Mucosa of descending colon (tissue), 3 donors: ENCODE data around the gene CHST8. TPM values are rescaled to one million over a fixed set of nuclear protein-coding genes. Genes with fewer than 3 reads are reported as not detected.
A peak's percentile ranks its signal among the peaks of the same experiment; 100 is the strongest.

Source experiments
- ATAC-seq: fragments of 200-7000 bp; cut with Tn5 transposase; one replicate; pipeline ENCODE4 v1.9.1; 2020; ENCODE audit warnings: mild to moderate bottlenecking, moderate library complexity
- DNase-seq, 3 donors: peaks; one replicate each; pipeline ENCODE4 v3.0.0-alpha.2; 2020
- H3K36me3 ChIP-seq: fragments of 200-600 bp; one replicate; pipeline ENCODE4 v1.8.0; 2021; ENCODE audit warnings: low read depth, mild to moderate bottlenecking
- H3K4me1 ChIP-seq: fragments of 200-600 bp; one replicate; pipeline ENCODE4 v1.8.0; 2021; ENCODE audit warnings: low read depth, mild to moderate bottlenecking
- H3K4me3 ChIP-seq: fragments of 200-600 bp; one replicate; pipeline ENCODE4 v1.8.0; 2021; ENCODE audit warnings: mild to moderate bottlenecking
- H3K9me3 ChIP-seq: fragments of 200-600 bp; one replicate; pipeline ENCODE4 v1.8.0; 2021; ENCODE audit warnings: mild to moderate bottlenecking
- CTCF ChIP-seq: fragments of 200-600 bp; IDR thresholded peaks from one replicate; pipeline ENCODE4 v1.8.0; 2022; ENCODE audit warnings: antibody characterized with exemption, mild to moderate bottlenecking
- intact Hi-C, 2 donors: fragments of 100-400 bp; cut with DNase I in 1 of 2; cut with micrococcal nuclease in 1 of 2; formaldehyde crosslinking; loops; one replicate each; pipeline versions ENCODE4 v1.11.0 to v1.11.1; 2022; cut with DNase I, micrococcal nuclease
- total RNA-seq, 3 donors: library from RNA; stranded (reverse); fragmentation: NEBNext Ultra II Directional in 2 of 3; extraction: Animal tissue kit (Norgen Biotek cat#: 25700) in 2 of 3; gene quantifications; one replicate each; pipeline versions ENCODE4 v1.2.1 to v1.2.4, GENCODE V29; 2021 to 2023
- donor health status: DM: no; HTN: no; CAD: no; lungs with moderate emphysema.
- donor health status: DM: no; HTN: no; CAD: no.
- donor health status: DM: no; HTN: yes; CAD: no.

Gene CHST8
- total RNA-seq, 3 donors from 2014 or later: 0.31 TPM; not detected in 2

- ATAC-seq (no peak), DNase-seq (peak in 1 of 3 donors; percentile 6)
- H3K9me3 ChIP-seq: no peaks in the 10 kb centered on the region
- no peaks in the 10 kb centered on the region for H3K36me3 ChIP-seq
- H3K4me3 ChIP-seq: no peak overlapping the region
- no peaks in the 10 kb centered on the region for H3K4me1 ChIP-seq
- TF ChIP-seq CTCF: no peak
- intact Hi-C loops: no loop called here
Observed at GRCh38 chr19:33705090-33705847, 83.5 kb downstream of the CHST8 start.

- Histone ChIP-seq H3K4me3 (no peak overlapping the region), H3K36me3 (no peaks in the 10 kb centered on the region), H3K9me3 (no peaks in the 10 kb centered on the region), H3K4me1 (no peaks in the 10 kb centered on the region)
- DNase-seq (peak in 1 of 3 donors; percentile 0), ATAC-seq (no peak)
- intact Hi-C loops: no loop called here
- TF ChIP-seq CTCF: no peak
Observed at GRCh38 chr19:33705860-33706259, 84.1 kb downstream of the CHST8 start.

GRCh38 chr19:33706631-33707030, 84.9 kb downstream of the CHST8 start:
- no peak for DNase-seq
- intact Hi-C loops: no loop called here
- ATAC-seq: no peak
- Histone ChIP-seq H3K36me3 (no peaks in the 10 kb centered on the region), H3K9me3 (no peaks in the 10 kb centered on the region), H3K4me3 (no peak overlapping the region), H3K4me1 (no peaks in the 10 kb centered on the region)
- no peak for TF ChIP-seq CTCF

- Histone ChIP-seq H3K4me3 (no peak overlapping the region), H3K36me3 (no peaks in the 10 kb centered on the region), H3K4me1 (no peaks in the 10 kb centered on the region), H3K9me3 (no peaks in the 10 kb centered on the region)
- intact Hi-C loops: no loop called here
- TF ChIP-seq CTCF: no peak
- DNase-seq: no peak
- ATAC-seq: no peak
Observed at GRCh38 chr19:33712268-33712667, 90.5 kb downstream of the CHST8 start.

GRCh38 chr19:33713194-33713593, 91.4 kb downstream of the CHST8 start:
- ATAC-seq: no peak
- DNase-seq: no peak
- Histone ChIP-seq H3K4me1 (no peaks in the 10 kb centered on the region), H3K36me3 (no peaks in the 10 kb centered on the region), H3K9me3 (no peaks in the 10 kb centered on the region), H3K4me3 (no peak overlapping the region)
- TF ChIP-seq CTCF: no peak
- intact Hi-C loops: no loop called here

- H3K4me1 ChIP-seq: no peaks in the 10 kb centered on the region
- no peaks in the 10 kb centered on the region for H3K9me3 ChIP-seq
- intact Hi-C loops: no loop called here
- H3K4me3 ChIP-seq: no peak overlapping the region
- no peaks in the 10 kb centered on the region for H3K36me3 ChIP-seq
- ATAC-seq (no peak), DNase-seq (no peak)
- no peak for TF ChIP-seq CTCF
Observed at GRCh38 chr19:33714149-33714548, 92.4 kb downstream of the CHST8 start.
